GM10266 (cell line): ENCODE data around the gene SH3RF3.

Experiments
- DNase-seq: peaks from one replicate; pipeline ENCODE4 v3.0.0; 2012; ENCODE audit errors: extremely low spot score
- CTCF ChIP-seq: IDR thresholded peaks from 2 replicates; pipeline ENCODE4 v1.5.1; 2012; ENCODE audit warnings: mild to moderate bottlenecking, low read depth; ENCODE audit not compliant: control insufficient read depth, insufficient read depth; ENCODE audit errors: missing control alignments

SH3RF3 gene

GRCh38 chr2:109172556-109173105 is 43.6 kb downstream of the SH3RF3 start:
- no peak for DNase-seq
- no peak for TF ChIP-seq CTCF

- no peak for TF ChIP-seq CTCF
- no peak for DNase-seq
Measured at GRCh38 chr2:109173311-109174171, 44.5 kb downstream of the SH3RF3 start.

GRCh38 chr2:109174214-109174613 is 45.2 kb downstream of the SH3RF3 start:
- no peak for DNase-seq
- TF ChIP-seq CTCF: no peak

- no peak for TF ChIP-seq CTCF
- DNase-seq: no peak
Measured at GRCh38 chr2:109174626-109175349, 45.8 kb downstream of the SH3RF3 start.

- no peak for TF ChIP-seq CTCF
- no peak for DNase-seq
Measured at GRCh38 chr2:109175350-109175678, 46.3 kb downstream of the SH3RF3 start.

GRCh38 chr2:109176928-109177327 is 47.9 kb downstream of the SH3RF3 start:
- TF ChIP-seq CTCF: no peak
- DNase-seq: no peak

- TF ChIP-seq CTCF: no peak
- no peak for DNase-seq
Measured at GRCh38 chr2:109177635-109178034, 48.6 kb downstream of the SH3RF3 start.
